ENCODE data around the gene ZPLD1.

GRCh38 chr3:102454181-102454580 is 19.4 kb downstream of the ZPLD1 start:
- no peak for TF ChIP-seq POLR2AphosphoS5 (IDR thresholded peaks at IDR 0.05)
- TF ChIP-seq, protein P1, sequence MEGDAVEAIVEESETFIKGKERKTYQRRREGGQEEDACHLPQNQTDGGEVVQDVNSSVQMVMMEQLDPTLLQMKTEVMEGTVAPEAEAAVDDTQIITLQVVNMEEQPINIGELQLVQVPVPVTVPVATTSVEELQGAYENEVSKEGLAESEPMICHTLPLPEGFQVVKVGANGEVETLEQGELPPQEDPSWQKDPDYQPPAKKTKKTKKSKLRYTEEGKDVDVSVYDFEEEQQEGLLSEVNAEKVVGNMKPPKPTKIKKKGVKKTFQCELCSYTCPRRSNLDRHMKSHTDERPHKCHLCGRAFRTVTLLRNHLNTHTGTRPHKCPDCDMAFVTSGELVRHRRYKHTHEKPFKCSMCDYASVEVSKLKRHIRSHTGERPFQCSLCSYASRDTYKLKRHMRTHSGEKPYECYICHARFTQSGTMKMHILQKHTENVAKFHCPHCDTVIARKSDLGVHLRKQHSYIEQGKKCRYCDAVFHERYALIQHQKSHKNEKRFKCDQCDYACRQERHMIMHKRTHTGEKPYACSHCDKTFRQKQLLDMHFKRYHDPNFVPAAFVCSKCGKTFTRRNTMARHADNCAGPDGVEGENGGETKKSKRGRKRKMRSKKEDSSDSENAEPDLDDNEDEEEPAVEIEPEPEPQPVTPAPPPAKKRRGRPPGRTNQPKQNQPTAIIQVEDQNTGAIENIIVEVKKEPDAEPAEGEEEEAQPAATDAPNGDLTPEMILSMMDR (IDR thresholded peaks at IDR 0.05): no peak

All from esophagus muscularis mucosa (tissue), 3 donors.